HCT116 (cell line): ENCODE measurements around the gene SLC9A9.

ENCODE experiments used
- CTCF ChIP-seq, 3 experiments: fragments of 200-600 bp in 1 of 3; sonication (generic) in 1 of 3; IDR thresholded peaks in 2 of 3; conservative IDR thresholded peaks in 1 of 3; 2 replicates each; pipeline ENCODE4 v1.5.1; 2012 to 2017; ENCODE audit warnings: low read depth in 2 of 3, low read length in 2 of 3, antibody characterized with exemption in 1 of 3, borderline replicate concordance in 1 of 3, control low read depth in 1 of 3, mild to moderate bottlenecking in 1 of 3, mixed read lengths in 1 of 3, mixed run types in 1 of 3, moderate library complexity in 1 of 3; ENCODE audit not compliant: insufficient read depth in 1 of 3
- SRF ChIP-seq: IDR thresholded peaks from 2 replicates; pipeline ENCODE4 v1.6.1; 2012; ENCODE audit warnings: low read depth

- TF ChIP-seq CTCF (IDR thresholded peaks at IDR 0.05 in 2 of 3, conservative IDR thresholded peaks at IDR 0.05 in 1 of 3; ENCODE audit: borderline replicate concordance in 1 of 3, insufficient read depth in 1 of 3, low read depth in 2 of 3, low read length in 2 of 3) (no peak), SRF (no peak)
These were observed 625.3 kb downstream of the SLC9A9 start for GRCh38 chr3:143222981-143223380.
